GM18499 (cell line): ENCODE results near the gene TTLL1.
"Not testable (repeated sequence)": the region's sequence is repeated elsewhere in the genome, so short reads cannot be mapped to it uniquely, and the experiment has no call there.

Experiments
- ATAC-seq: cut with Tn5 transposase; IDR thresholded peaks from one replicate; pipeline ENCODE4 v1.9.1; 2021; ENCODE audit warnings: moderate number of reproducible peaks; ENCODE audit not compliant: insufficient read depth, unreplicated experiment

TTLL1 gene

DNA sequence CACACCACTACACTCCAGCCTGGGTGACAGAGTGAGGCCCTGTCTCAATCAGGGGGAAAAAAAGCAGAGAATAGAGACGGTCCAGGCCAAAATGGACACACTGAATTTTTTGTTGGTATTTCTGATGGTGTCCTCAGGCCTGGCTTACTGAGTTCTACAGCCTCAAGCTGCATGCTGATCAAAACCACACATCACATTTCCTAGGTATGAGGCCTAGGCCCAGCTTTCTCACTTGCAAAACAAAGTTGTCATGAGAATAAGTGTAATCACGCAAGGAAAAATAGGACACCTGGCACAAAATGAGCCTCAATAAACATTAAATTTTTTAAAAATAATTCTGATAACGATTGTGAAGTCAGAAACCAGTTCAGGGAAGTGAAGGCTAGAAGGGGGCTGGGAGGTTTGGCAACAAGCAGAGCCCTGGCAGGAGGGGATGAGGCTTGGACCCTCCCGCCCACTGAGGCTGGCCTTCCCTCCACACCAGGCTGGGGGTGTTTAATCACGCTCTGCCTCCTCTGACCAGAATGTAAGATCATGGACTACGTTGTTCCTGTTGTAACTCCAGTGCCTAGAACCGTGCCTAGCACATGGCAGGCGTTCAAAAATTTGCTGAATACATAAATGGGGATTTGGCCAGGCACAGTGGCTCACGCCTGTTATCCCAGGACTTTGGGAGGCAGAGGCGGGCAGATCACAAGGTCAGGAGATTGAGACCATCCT is 92.4 kb downstream of the TTLL1 start:
- no peak for ATAC-seq

GRCh38 chr22:42995654-42996053 is 93.5 kb downstream of the TTLL1 start:
- ATAC-seq: not testable (repeated sequence)

DNA sequence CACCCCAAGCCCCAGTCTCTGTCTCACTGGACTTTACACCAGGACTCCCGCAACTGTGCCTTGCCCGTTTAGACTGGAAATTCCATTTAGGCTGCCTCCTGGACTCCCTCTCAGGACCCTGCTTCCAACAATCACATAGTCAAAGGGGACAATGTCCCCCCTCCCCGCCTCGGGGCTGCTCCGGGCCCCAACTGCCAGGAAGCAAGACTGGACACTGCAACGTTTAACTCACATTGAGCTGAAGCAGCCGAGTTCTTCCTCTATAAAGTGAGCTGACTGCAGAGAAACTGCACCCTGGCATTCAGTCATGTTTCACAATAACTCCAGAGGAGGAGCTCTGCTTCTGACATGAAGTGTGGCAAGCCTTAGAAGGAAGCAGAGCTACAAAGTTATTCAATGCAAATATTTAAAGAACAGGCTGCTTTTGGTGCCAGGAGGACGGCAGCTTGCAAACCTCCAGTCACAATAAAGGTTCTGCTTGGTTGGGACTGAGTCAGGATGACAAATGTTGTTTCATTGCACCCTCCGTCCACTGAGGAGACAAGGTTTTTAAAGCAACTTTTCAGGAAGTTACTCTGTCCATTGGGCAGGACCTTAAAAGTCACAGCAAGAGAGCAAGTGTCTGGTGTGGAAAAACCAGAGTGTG is 94.2 kb downstream of the TTLL1 start:
- ATAC-seq: no peak

DNA sequence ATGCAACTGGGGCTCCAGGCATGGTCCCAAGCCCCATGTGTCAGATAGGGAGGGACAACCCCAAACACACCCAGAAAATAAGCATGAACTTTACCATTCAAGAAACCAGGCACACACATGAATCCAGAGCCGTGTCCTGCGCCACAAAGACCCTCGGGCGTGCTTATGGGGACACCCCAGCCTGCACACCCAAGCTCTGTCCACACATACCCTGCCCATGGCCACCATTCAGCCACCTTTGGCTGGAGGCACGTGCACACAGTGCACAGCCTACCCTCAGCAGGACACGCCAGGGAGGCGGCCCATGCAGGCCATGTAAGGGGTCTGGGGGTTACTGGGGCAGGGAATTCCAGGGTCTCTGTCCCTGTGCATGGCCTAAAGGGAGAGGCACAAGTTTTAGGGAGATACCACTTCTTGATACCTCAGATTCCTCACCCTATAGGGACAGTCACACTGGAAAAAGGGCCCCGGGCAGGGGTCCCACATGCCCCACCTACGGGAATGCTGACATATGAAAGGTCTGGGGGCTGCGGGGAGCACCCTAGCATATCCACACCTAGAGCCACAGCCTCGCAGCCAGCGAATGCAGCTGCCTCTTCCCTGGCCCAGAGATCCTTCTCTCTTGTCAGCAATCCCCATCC is 94.8 kb downstream of the TTLL1 start:
- ATAC-seq: no peak

DNA sequence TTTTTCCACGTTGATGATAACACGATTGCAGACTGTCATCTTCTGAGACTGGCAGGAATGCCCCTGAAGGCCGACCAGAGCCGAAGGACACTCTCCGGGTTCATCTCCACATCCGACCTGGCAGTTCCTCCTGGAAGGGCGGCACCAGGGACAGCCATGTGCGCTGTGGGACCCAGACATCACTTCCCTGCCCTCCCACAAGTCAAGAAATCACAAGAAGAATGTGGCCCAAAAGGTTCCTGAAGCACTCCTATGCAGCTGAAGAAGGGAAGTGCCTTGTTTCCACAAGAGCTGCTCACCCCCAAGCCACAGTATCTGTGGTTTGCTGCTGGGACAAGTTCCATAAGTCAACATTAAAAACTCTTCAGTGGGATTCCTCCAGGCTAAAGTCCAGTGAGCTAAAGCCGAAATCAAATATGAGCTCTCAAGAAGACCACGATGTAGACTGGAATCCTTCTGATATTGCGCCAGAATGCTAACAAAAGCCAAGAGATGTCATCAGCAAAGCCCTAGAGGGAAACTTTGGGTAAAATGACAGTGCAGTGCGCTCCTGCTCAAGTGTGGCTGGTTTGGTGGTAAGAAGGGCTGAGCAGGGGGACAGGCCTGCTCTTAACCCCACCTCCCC is 95.4 kb downstream of the TTLL1 start:
- ATAC-seq: no peak

DNA sequence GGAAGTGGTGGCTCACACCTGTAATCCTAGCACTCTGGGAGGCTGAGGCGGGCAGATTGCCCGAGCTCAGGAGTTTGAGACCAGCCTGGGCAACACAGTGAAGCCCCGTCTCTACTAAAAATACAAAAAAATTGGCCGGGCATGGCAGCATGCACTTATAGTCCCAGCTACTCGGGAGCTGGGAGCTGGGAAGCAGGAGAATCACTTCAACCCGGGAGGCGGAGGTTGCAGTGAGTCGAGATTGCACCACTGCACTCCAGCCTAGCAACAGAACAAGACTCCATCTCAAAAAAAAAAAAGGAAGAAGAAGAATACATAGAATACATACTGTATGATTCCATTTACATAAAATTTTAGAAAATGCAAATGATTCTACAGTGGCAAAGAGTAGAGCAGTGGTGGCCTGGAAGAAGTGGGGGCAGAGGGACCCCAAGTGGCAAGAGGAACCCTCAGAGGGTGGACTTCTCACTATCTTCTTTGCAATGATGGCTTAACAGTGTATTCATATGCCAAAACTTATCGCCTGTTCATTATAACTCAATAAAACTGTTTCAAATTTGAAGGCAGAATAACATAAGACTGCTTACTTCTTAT is 96.2 kb downstream of the TTLL1 start:
- no peak for ATAC-seq

DNA sequence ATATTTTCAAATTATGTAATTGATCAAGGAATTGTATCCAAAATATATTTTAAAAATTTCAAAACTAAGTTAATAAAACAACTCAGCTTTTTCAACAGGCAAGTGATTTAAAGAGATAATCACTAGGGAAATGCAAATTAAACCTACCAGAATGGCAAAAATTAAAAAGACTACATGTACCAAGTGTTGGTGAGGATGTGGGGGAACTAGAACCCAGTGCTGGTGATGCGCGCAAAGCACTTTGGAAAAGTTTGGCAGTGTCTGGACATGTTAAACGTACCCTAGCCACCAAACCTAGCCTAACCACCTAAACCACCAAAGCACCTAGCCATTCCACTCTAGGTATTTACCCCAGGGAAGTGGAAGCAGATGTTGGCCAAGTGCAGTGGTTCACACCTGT is 97.1 kb downstream of the TTLL1 start:
- no peak for ATAC-seq

- ATAC-seq: no peak
Observed at GRCh38 chr22:42991010-42991651, 98.1 kb downstream of the TTLL1 start.

- no peak for ATAC-seq
Observed at GRCh38 chr22:42990131-42990838, 98.9 kb downstream of the TTLL1 start.
